HG03095 (cell line): Measurements from ENCODE around the gene RIPOR3.
"Not testable (repeated sequence)": the region's sequence is repeated elsewhere in the genome, so short reads cannot be mapped to it uniquely, and the experiment has no call there.

Experiments
- ATAC-seq: cut with Tn5 transposase; IDR thresholded peaks from one replicate; pipeline ENCODE4 v1.9.1; 2021; ENCODE audit warnings: moderate library complexity; ENCODE audit not compliant: unreplicated experiment

The RIPOR3 gene

DNA sequence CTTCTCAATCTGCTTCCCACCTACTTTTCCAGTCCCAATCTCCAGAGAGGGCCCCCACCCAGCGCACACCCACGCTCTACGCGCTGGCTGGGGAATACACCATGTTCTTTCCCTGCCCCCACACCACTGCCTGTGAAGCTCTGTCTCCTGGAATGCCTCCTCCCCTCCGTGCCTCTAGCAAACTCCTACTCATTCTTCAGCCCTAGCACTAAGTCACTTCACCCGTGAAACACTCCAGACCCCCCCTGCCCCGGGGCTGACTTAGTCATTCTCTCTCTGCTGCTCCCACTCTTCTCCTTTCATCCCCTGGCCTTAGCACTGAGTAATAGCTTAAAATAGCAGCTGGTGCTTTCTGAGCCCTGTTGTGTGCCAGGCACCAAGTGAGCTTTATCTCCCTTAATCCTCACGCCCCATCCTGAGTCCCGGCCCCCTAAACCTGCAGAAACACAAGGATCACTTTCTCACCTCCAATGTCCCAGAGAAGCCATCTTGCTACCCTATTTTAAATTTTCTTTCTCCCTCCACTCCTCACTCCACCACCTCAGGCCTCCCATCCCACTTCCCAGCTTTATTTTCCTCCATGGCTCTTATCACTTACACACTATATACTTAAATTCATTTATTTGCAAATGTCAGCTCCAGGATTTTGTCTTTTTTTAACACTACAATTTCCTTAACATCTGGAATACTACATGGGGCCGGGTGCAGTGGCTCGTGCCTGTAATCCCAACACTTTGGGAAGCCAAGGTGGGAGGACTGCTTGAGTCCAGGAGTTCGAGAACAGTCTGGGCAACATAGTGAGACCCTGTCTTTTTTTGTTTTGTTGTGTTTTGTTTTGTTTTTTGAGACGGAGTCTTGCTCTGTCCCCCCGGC lies 33.7 kb upstream of the RIPOR3 start:
- ATAC-seq, result no peak

DNA sequence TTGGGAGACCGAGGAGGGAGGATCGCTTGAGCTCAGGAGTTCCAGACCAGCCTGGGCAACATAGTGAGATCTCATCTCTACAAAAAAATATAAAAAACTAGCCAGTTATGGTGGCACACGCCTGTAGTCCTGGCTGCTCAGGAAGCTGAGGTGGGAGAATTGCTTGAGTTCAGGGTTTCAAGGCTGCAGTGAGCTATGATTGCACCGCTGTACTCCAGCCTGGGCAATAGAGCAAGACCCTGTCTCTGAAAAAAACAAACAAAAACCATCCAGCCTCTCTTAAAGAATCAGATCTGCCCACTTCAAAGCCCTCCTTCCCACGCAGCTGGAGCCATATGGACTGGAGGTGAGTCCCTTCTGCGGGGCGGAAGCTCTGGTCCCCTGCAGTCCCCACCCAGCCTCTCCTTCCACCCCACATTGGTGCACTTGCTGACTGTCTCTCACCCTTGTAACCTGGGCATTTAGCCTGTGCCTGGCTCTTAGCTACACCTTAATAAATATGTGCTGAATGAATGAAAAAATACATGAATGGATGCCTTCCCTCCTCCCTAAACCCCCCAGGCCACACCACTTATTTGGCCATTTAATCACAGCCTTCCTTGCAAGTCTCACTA lies 32.9 kb upstream of the RIPOR3 start:
- no peak for ATAC-seq

DNA sequence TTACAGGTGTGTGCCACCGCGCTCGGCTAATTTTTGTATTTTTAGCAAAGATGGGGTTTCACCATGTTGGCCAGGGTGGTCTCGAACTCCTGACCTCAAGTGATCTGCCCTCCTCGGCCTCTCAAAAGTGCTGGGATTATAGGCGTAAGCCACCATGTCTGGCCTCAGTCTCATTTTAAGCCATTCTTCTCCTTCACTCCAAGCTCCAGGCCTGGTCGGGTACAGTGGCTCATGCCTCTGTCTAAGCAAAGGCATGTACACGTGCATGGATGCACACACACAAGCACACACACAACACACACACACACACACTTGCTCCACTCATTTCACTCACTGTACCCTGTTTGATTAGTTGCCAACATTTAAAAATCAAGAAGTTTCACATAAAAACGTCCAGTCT lies 32.3 kb upstream of the RIPOR3 start:
- ATAC-seq, result no peak

DNA sequence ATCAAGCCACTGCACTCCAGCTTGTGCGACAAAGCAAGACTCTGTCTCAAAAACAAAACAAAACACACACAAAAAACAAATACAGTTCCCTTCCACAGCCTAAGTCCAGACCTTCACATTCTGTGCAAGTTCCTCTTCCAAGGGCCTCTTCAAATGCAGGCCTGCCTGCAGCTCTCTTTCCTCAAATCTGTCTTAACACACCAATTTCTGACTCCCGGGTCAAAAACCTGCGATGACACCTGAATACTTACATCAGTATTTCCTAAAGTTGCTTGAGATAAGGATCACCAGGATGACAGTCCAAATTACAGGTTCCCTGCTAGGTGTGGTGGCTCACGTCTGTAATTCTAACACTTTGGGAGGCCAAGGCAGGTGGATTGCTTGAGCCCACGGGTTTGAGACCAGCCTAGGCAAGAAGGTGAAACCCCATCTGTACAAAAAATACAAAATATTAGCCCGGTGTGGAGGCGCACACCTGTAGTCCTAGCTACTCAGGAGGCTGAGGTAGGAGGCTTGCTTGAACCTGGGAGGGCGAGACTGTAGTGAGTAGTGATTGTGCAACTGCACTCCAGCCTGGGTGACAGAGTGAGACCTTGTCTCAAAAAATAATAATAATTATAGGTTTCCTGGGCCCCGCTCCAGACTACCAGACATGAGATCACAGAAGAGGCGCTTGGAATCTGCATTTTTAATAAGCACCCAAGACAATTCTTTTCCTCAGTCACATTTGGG lies 31.2 kb upstream of the RIPOR3 start:
- ATAC-seq, result no peak

GRCh38 chr20:50721881-50722281 lies 30.5 kb upstream of the RIPOR3 start:
- no peak for ATAC-seq

- no peak for ATAC-seq
These were observed 29.2 kb upstream of the RIPOR3 start for GRCh38 chr20:50720582-50720981.

DNA sequence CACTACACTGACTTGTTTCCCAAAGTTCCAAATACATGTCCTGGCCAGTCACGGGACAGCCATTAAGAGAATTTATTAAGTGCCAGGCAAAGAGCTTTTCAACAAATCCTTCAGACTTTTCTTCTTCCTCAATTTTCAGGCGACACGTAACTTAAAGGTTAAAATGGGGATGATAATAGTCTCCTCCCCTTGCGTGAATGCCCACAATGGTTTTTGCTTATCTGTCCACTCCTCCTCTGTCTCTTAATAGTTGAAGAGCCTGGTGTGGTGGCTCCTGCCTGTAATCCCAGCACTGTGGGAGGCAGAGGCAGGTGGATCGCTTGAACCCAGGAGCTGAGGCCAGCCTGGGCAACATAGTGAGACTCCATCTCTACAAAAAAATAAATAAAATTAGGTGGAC lies 28.7 kb upstream of the RIPOR3 start:
- ATAC-seq, result no peak

DNA sequence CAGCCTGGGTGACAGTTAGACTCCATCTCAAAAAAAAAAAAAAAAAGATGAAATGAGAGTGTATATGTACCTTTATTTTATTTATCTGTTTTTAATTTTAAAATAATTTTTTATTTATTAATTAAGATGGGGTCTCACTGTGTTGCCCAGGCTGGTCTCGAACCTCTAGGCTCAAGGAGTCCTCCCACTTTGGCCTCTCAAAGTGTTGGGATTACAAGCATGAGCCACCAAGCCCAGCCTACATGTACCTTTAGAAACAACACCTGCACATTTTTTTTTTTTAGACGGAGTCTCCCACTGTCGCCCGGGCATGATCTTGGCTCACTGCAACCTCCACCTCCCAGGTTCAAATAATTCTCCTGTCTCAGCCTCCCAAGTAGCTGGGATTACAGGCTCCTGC lies 28.0 kb upstream of the RIPOR3 start:
- ATAC-seq, result no peak

GRCh38 chr20:50717974-50718761 lies 26.8 kb upstream of the RIPOR3 start:
- ATAC-seq, result no peak

GRCh38 chr20:50717312-50717711 lies 26.0 kb upstream of the RIPOR3 start:
- ATAC-seq, result no peak

DNA sequence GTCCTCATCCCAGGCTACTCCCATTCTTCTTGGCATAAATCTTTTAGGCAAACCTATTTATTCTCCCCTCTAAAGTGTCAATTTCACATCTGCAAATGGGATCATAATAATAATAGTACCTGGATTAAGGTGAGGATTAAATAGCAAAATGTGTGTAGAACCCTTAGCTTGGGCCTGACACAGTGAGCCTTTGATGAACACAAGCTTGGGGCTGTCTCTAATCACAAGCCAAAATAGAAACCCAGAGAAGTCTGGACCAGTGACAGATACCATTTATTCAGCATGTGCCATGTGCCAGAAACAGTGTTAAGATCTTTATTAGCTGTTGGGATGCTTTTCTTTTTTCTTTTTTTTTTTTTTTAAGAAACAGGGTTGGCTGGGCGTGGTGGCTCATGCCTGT lies 25.2 kb upstream of the RIPOR3 start:
- ATAC-seq, result no peak

DNA sequence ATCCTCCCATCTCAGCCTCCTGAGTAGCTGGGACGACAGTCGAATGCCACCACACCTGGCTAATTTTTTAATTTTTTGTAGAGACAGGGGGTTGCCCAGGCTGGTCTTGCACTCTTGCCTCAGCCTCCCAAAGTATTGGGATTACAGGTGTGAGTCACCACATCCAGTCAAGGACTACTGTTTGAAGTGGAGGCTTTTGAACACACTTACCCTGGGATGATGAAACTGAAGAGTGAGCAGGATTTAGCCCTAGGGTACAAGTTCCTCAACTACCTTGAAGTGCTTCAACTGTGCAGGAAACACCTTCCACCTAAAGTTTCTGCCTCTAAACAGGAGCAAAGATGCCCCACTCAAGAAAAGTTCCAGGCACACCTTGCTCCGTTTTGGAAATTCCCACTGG lies 24.4 kb upstream of the RIPOR3 start:
- ATAC-seq, result no peak

GRCh38 chr20:50714426-50714825 lies 23.1 kb upstream of the RIPOR3 start:
- ATAC-seq, result not testable (repeated sequence)

GRCh38 chr20:50713657-50714101 lies 22.3 kb upstream of the RIPOR3 start:
- ATAC-seq, result no peak

GRCh38 chr20:50712771-50713656 lies 21.7 kb upstream of the RIPOR3 start:
- no peak for ATAC-seq

- ATAC-seq, result no peak
These were observed 19.9 kb upstream of the RIPOR3 start for GRCh38 chr20:50711113-50711825.

DNA sequence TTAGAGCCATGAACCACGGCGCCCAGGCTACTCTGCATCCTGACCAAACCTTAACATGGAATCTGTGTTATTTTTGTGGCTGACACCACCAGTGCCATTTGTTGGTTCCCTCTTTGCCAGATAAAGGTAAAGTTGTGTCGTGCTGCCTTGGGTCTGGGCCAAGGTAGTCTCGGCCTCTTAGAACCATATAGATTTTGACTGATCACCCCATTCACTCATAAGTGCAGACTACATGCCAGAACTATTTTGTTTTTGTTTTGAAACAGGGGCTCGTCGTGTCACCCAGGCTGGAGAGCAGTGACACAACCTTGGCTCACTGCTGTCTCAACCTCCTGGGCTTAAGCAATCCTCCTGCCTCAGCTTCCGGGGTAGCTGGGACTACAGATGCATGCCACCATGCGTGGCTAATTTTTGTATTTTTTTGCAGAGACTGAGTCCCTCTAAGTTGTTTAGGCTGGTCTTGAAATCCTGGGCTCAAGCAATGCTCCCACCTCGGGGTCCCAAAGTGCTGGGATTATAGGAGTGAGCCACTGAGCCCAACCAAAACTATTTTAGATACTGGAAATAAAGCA lies 19.2 kb upstream of the RIPOR3 start:
- ATAC-seq, result no peak

- ATAC-seq, result no peak
These were observed 18.3 kb upstream of the RIPOR3 start for GRCh38 chr20:50709636-50709973.
